H9 (cell line): ENCODE measurements around the gene TNFSF13B. TPM values are rescaled to one million over a fixed set of nuclear protein-coding genes. Genes with fewer than 3 reads are reported as not detected.

ENCODE experiments used
- DNase-seq: peaks from one replicate; pipeline ENCODE4 v3.0.0-alpha.2; 2017
- H2AFZ ChIP-seq: one replicate; pipeline ENCODE4 v1.6.1; 2013; ENCODE audit warnings: mild to moderate bottlenecking, low read length, control low read depth, moderate library complexity
- H2AK5ac ChIP-seq: 2 replicates; pipeline ENCODE4 v1.6.1; 2013; ENCODE audit warnings: low read length, control low read depth, mixed read lengths; ENCODE audit not compliant: insufficient read length
- H2BK120ac ChIP-seq: one replicate; pipeline ENCODE4 v1.6.1; 2013; ENCODE audit warnings: low read depth, mild to moderate bottlenecking, low read length, control low read depth, inconsistent platforms; ENCODE audit not compliant: poor library complexity, severe bottlenecking
- H2BK12ac ChIP-seq: 2 replicates; pipeline ENCODE4 v1.6.1; 2013; ENCODE audit warnings: low read length, control low read depth, mixed read lengths, low read depth; ENCODE audit not compliant: insufficient read length
- H2BK15ac ChIP-seq: 2 replicates; pipeline ENCODE4 v1.6.1; 2013; ENCODE audit warnings: low read depth, low read length, control low read depth
- H2BK20ac ChIP-seq: one replicate; pipeline ENCODE4 v1.6.1; 2013; ENCODE audit warnings: low read depth, mild to moderate bottlenecking, low read length, control low read depth, inconsistent platforms; ENCODE audit not compliant: poor library complexity, severe bottlenecking
- H2BK5ac ChIP-seq: 2 replicates; pipeline ENCODE4 v1.6.1; 2013; ENCODE audit warnings: low read length, control low read depth, mixed read lengths; ENCODE audit not compliant: insufficient read length
- H3K14ac ChIP-seq: 2 replicates; pipeline ENCODE4 v1.6.1; 2013; ENCODE audit warnings: low read length, control low read depth; ENCODE audit not compliant: insufficient read depth
- H3K18ac ChIP-seq: 2 replicates; pipeline ENCODE4 v1.6.1; 2013; ENCODE audit warnings: low read depth, mild to moderate bottlenecking, mixed read lengths, low read length, control low read depth; ENCODE audit not compliant: insufficient read length
- H3K23ac ChIP-seq: 2 replicates; pipeline ENCODE4 v1.6.1; 2013; ENCODE audit warnings: low read length, control low read depth, mixed read lengths, low read depth; ENCODE audit not compliant: insufficient read length
- H3K23me2 ChIP-seq: 2 replicates; pipeline ENCODE4 v1.6.1; 2013; ENCODE audit warnings: low read depth, mild to moderate bottlenecking, mixed read lengths, low read length, control low read depth; ENCODE audit not compliant: insufficient read length, poor library complexity, severe bottlenecking
- H3K27ac ChIP-seq: 2 replicates; pipeline ENCODE4 v1.5.1; 2013; ENCODE audit warnings: low read length, control low read depth, mixed read lengths, low read depth; ENCODE audit not compliant: insufficient read length
- H3K27me3 ChIP-seq: 2 replicates; pipeline ENCODE4 v1.6.1; 2013; ENCODE audit warnings: low read length, control low read depth, inconsistent platforms; ENCODE audit not compliant: insufficient read depth
- H3K4ac ChIP-seq: 2 replicates; pipeline ENCODE4 v1.6.1; 2013; ENCODE audit warnings: low read depth, mild to moderate bottlenecking, control low read depth, inconsistent platforms, low read length, moderate library complexity
- H3K4me1 ChIP-seq: 2 replicates; pipeline ENCODE4 v1.6.1; 2013; ENCODE audit warnings: low read length, control low read depth, inconsistent platforms; ENCODE audit not compliant: insufficient read depth
- H3K4me2 ChIP-seq: 2 replicates; pipeline ENCODE4 v1.6.1; 2013; ENCODE audit warnings: low read length, control low read depth, mixed read lengths; ENCODE audit not compliant: insufficient read length, insufficient read depth
- H3K56ac ChIP-seq: 2 replicates; pipeline ENCODE4 v1.6.1; 2013; ENCODE audit warnings: low read depth, mild to moderate bottlenecking, mixed read lengths, low read length, control low read depth; ENCODE audit not compliant: insufficient read length
- H3K79me1 ChIP-seq: 2 replicates; pipeline ENCODE4 v1.6.1; 2013; ENCODE audit warnings: low read depth, mild to moderate bottlenecking, moderate library complexity, low read length, control low read depth, inconsistent platforms; ENCODE audit not compliant: insufficient read depth, poor library complexity, severe bottlenecking
- H3K79me2 ChIP-seq: 2 replicates; pipeline ENCODE4 v1.6.1; 2013; ENCODE audit warnings: low read length, control low read depth, inconsistent platforms; ENCODE audit not compliant: insufficient read depth
- H3K9ac ChIP-seq: 2 replicates; pipeline ENCODE4 v1.6.1; 2013; ENCODE audit warnings: low read length, control low read depth, mixed read lengths; ENCODE audit not compliant: insufficient read length; ENCODE audit errors: extremely low read depth
- H3K9me3 ChIP-seq: one replicate; pipeline ENCODE4 v1.6.1; 2013; ENCODE audit warnings: low read depth, low read length, inconsistent platforms; ENCODE audit not compliant: control insufficient read depth
- H3T11ph ChIP-seq: one replicate; pipeline ENCODE4 v1.6.1; 2013; ENCODE audit warnings: mild to moderate bottlenecking, low read length, control low read depth, inconsistent platforms
- H4K20me1 ChIP-seq: one replicate; pipeline ENCODE4 v1.6.1; 2013; ENCODE audit not compliant: control insufficient read depth, insufficient read length, insufficient read depth
- H4K5ac ChIP-seq: 2 replicates; pipeline ENCODE4 v1.6.1; 2013; ENCODE audit warnings: low read depth, mild to moderate bottlenecking, mixed read lengths, low read length, control low read depth; ENCODE audit not compliant: insufficient read length
- H4K8ac ChIP-seq: replicated peaks from 2 replicates; pipeline ENCODE4 v1.6.1; 2013; ENCODE audit warnings: low read length, control low read depth, mixed read lengths, low read depth; ENCODE audit not compliant: insufficient read length
- H4K91ac ChIP-seq: 2 replicates; pipeline ENCODE4 v1.6.1; 2013; ENCODE audit warnings: low read depth, mild to moderate bottlenecking, moderate library complexity, mixed read lengths, low read length, control low read depth; ENCODE audit not compliant: insufficient read length
- H3K27ac Mint-ChIP-seq, 3 experiments: 2 replicates in 2 of 3; 3 replicates in 1 of 3; pipeline ENCODE4 v1.8.0; 2020 to 2021; ENCODE audit warnings: mixed read lengths in 3 of 3, mild to moderate bottlenecking in 1 of 3, moderate library complexity in 1 of 3
- H3K27me3 Mint-ChIP-seq: 2 replicates; pipeline ENCODE4 v1.8.0; 2021; ENCODE audit warnings: low read depth, mild to moderate bottlenecking, moderate library complexity, mixed read lengths
- H3K36me3 Mint-ChIP-seq, 3 experiments: 2 replicates in 2 of 3; 3 replicates in 1 of 3; pipeline ENCODE4 v1.8.0; 2020 to 2021; ENCODE audit warnings: low read depth in 3 of 3, mixed read lengths in 3 of 3; ENCODE audit not compliant: insufficient read depth in 1 of 3
- H3K4me1 Mint-ChIP-seq, 2 experiments: 2 replicates each; pipeline ENCODE4 v1.8.0; 2020; ENCODE audit warnings: mixed read lengths in 2 of 2
- H3K4me3 Mint-ChIP-seq, 2 experiments: 2 replicates in 1 of 2; 3 replicates in 1 of 2; pipeline ENCODE4 v1.8.0; 2020 to 2021; ENCODE audit warnings: mild to moderate bottlenecking in 2 of 2, mixed read lengths in 2 of 2, moderate library complexity in 1 of 2
- H3K9me3 Mint-ChIP-seq, 2 experiments: 2 replicates in 1 of 2; 3 replicates in 1 of 2; pipeline ENCODE4 v1.8.0; 2020; ENCODE audit warnings: mild to moderate bottlenecking in 2 of 2, mixed read lengths in 2 of 2, moderate library complexity in 1 of 2
- total RNA-seq: library from RNA; stranded (reverse); gene quantifications from 2 replicates; pipeline ENCODE4 v1.2.1, GENCODE V29; 2021
- TF ChIP-seq, protein P1 (sequence below): fragments of 200-600 bp; sonication (generic); conservative IDR thresholded peaks from 3 replicates; pipeline ENCODE4 v1.8.0; 2021; ENCODE audit warnings: antibody characterized with exemption, mild to moderate bottlenecking

TNFSF13B gene
- total RNA-seq, 1 experiment from 2014 or later = 0.31 TPM

GRCh38 chr13:108274718-108275117 lies 5.2 kb downstream of the TNFSF13B start:
- no peak overlapping the region for H3K23ac ChIP-seq
- H3K4me2 ChIP-seq = no peak overlapping the region
- H3K27ac ChIP-seq = no peak overlapping the region
- H3K18ac ChIP-seq = no peak overlapping the region
- H4K8ac ChIP-seq = no peak overlapping the region
- H3K79me1 ChIP-seq = no peaks in the 10 kb centered on the region
- DNase-seq = no peak
- peaks cover 4% of the 10 kb centered on the region; the same call in 1 of the 2 replicates for H3K4me1 ChIP-seq
- H3K23me2 ChIP-seq = no peaks in the 10 kb centered on the region
- no peaks in the 10 kb centered on the region for H4K20me1 ChIP-seq
- H3K27me3 Mint-ChIP-seq = no peaks in the 10 kb centered on the region
- no peak overlapping the region for H2AFZ ChIP-seq
- H2BK20ac ChIP-seq = no peak overlapping the region
- peaks cover 9 to 11% of the 10 kb centered on the region in 2 experiments for H3K4me1 Mint-ChIP-seq
- no peaks in the 10 kb centered on the region for H3K9me3 ChIP-seq
- no peak overlapping the region for H2BK5ac ChIP-seq
- H3K27ac Mint-ChIP-seq = no peak overlapping the region
- H3K9ac ChIP-seq = no peak overlapping the region
- no peak overlapping the region for H2BK12ac ChIP-seq
- H3K4ac ChIP-seq = no peak overlapping the region
- H4K5ac ChIP-seq = no peak overlapping the region
- no peak overlapping the region for H2BK15ac ChIP-seq
- no peak overlapping the region for H3T11ph ChIP-seq
- no peaks in the 10 kb centered on the region for H3K79me2 ChIP-seq
- no peak overlapping the region for H3K4me3 Mint-ChIP-seq
- no peaks in the 10 kb centered on the region for H3K36me3 Mint-ChIP-seq
- H3K27me3 ChIP-seq = no peaks in the 10 kb centered on the region
- no peaks in the 10 kb centered on the region; a peak in 1 of 5 replicates for H3K9me3 Mint-ChIP-seq
- TF ChIP-seq, protein P1, sequence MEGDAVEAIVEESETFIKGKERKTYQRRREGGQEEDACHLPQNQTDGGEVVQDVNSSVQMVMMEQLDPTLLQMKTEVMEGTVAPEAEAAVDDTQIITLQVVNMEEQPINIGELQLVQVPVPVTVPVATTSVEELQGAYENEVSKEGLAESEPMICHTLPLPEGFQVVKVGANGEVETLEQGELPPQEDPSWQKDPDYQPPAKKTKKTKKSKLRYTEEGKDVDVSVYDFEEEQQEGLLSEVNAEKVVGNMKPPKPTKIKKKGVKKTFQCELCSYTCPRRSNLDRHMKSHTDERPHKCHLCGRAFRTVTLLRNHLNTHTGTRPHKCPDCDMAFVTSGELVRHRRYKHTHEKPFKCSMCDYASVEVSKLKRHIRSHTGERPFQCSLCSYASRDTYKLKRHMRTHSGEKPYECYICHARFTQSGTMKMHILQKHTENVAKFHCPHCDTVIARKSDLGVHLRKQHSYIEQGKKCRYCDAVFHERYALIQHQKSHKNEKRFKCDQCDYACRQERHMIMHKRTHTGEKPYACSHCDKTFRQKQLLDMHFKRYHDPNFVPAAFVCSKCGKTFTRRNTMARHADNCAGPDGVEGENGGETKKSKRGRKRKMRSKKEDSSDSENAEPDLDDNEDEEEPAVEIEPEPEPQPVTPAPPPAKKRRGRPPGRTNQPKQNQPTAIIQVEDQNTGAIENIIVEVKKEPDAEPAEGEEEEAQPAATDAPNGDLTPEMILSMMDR = no peak
- H2BK120ac ChIP-seq = no peak overlapping the region
- H2AK5ac ChIP-seq = no peak overlapping the region
- H3K14ac ChIP-seq = no peak overlapping the region
- H4K91ac ChIP-seq = no peak overlapping the region
- H3K56ac ChIP-seq = no peak overlapping the region
